H1 (cell line): Measurements from ENCODE around the gene UBE3B. TPM values are rescaled to one million over a fixed set of nuclear protein-coding genes. Genes with fewer than 3 reads are reported as not detected.

ENCODE experiments used
- CTCF ChIA-PET: fragments of 300-600 bp; sonication (Branson Sonifier 250); formaldehyde crosslinking; loops from one replicate; lab custom pipeline; 2021; ENCODE audit not compliant: partially characterized antibody; lab: Charles Lee
- POLR2A ChIA-PET: fragments of 300-600 bp; sonication (Branson Sonifier 250); formaldehyde crosslinking; loops from one replicate; lab custom pipeline; 2021; ENCODE audit warnings: inconsistent platforms; ENCODE audit not compliant: partially characterized antibody; lab: Charles Lee
- DNase-seq, 2 experiments: peaks; one replicate each; pipeline versions ENCODE4 v3.0.0 to v3.0.0-alpha.2; 2010 to 2022; ENCODE audit warnings: low spot score in 2 of 2, low read depth in 1 of 2, mixed read lengths in 1 of 2
- FAIRE-seq: peaks from 2 replicates; lab custom pipeline; 2011; peaks lifted over from hg19 to GRCh38; lab: Jason Lieb, UNC
- H2AFZ ChIP-seq: 2 replicates; pipeline ENCODE4 v1.8.1; 2012; ENCODE audit warnings: low read length, inconsistent platforms
- H2AK5ac ChIP-seq: 2 replicates; pipeline ENCODE4 v1.6.1; 2013; ENCODE audit warnings: low read depth, low read length
- H2BK120ac ChIP-seq: replicated peaks from 2 replicates; pipeline ENCODE3; 2013; ENCODE audit warnings: low read depth, low read length, inconsistent platforms
- H2BK12ac ChIP-seq: 2 replicates; pipeline ENCODE4 v1.6.1; 2013; ENCODE audit warnings: low read depth, low read length
- H2BK15ac ChIP-seq: 2 replicates; pipeline ENCODE4 v1.6.1; 2013; ENCODE audit warnings: low read length
- H2BK20ac ChIP-seq: 2 replicates; pipeline ENCODE4 v1.6.1; 2013; ENCODE audit warnings: low read length
- H2BK5ac ChIP-seq: 2 replicates; pipeline ENCODE4 v1.6.1; 2013; ENCODE audit warnings: low read depth, low read length
- H3K14ac ChIP-seq: 2 replicates; pipeline ENCODE4 v1.6.1; 2013; ENCODE audit warnings: inconsistent platforms; ENCODE audit not compliant: insufficient read length
- H3K18ac ChIP-seq: 2 replicates; pipeline ENCODE4 v1.6.1; 2013; ENCODE audit warnings: low read length; ENCODE audit errors: extremely low read depth
- H3K23ac ChIP-seq: 2 replicates; pipeline ENCODE4 v1.6.1; 2013; ENCODE audit warnings: inconsistent platforms; ENCODE audit not compliant: insufficient read length
- H3K23me2 ChIP-seq: 2 replicates; pipeline ENCODE4 v1.6.1; 2013; ENCODE audit warnings: low read depth, low read length
- H3K27ac ChIP-seq: 2 replicates; pipeline ENCODE4 v1.6.1; 2011; ENCODE audit warnings: low read depth, low read length, inconsistent platforms
- H3K27me3 ChIP-seq, 4 experiments: replicated peaks in 1 of 4; 1 replicate in 1 of 4; 2 replicates in 3 of 4; pipeline versions ENCODE4 v1.6.1 to v1.8.1; 2011 to 2013; ENCODE audit warnings: low read length in 3 of 4, mild to moderate bottlenecking in 3 of 4, inconsistent platforms in 2 of 4, mixed read lengths in 2 of 4, moderate library complexity in 1 of 4; ENCODE audit not compliant: control insufficient read depth in 3 of 4, insufficient read depth in 3 of 4; ENCODE audit errors: extremely low read depth in 1 of 4
- H3K36me3 ChIP-seq, 4 experiments: 2 replicates each; pipeline versions ENCODE4 v1.6.1 to v1.8.1; 2011 to 2013; ENCODE audit warnings: mild to moderate bottlenecking in 4 of 4, low read length in 3 of 4, moderate library complexity in 2 of 4, control low read depth in 1 of 4, inconsistent platforms in 1 of 4; ENCODE audit not compliant: insufficient read depth in 4 of 4, control insufficient read depth in 2 of 4
- H3K4ac ChIP-seq: replicated peaks from 2 replicates; pipeline ENCODE3; 2013; ENCODE audit warnings: low read length, low read depth, mixed read lengths, inconsistent platforms; ENCODE audit not compliant: insufficient read length
- H3K4me1 ChIP-seq, 4 experiments: replicated peaks in 1 of 4; 1 replicate in 1 of 4; 2 replicates in 3 of 4; pipeline versions ENCODE4 v1.6.1 to v1.8.1; 2011 to 2013; ENCODE audit warnings: low read length in 3 of 4, inconsistent platforms in 2 of 4, mixed read lengths in 1 of 4; ENCODE audit not compliant: insufficient read depth in 4 of 4, control insufficient read depth in 3 of 4
- H3K4me2 ChIP-seq, 2 experiments: 2 replicates each; pipeline versions ENCODE4 v1.6.1 to v1.8.1; 2011 to 2013; ENCODE audit warnings: low read depth in 2 of 2, low read length in 2 of 2, control low read depth in 1 of 2, inconsistent platforms in 1 of 2, mild to moderate bottlenecking in 1 of 2; ENCODE audit not compliant: insufficient read depth in 1 of 2
- H3K4me3 ChIP-seq, 4 experiments: fragments of 200-600, 300-600 bp in 1 of 4; sonication (generic), shearing (Covaris generic), sonication (Bioruptor Twin) in 1 of 4; 2 replicates each; pipeline versions ENCODE4 v1.5.1 to v1.8.1; 2011 to 2016; ENCODE audit warnings: low read length in 4 of 4, low read depth in 3 of 4, control low read depth in 2 of 4, inconsistent platforms in 2 of 4, mild to moderate bottlenecking in 2 of 4, mixed read lengths in 1 of 4, moderate library complexity in 1 of 4; ENCODE audit not compliant: insufficient read depth in 2 of 4; ENCODE audit errors: extremely low read depth in 1 of 4
- H3K56ac ChIP-seq: replicated peaks from 2 replicates; pipeline ENCODE3; 2013; ENCODE audit warnings: low read depth, mild to moderate bottlenecking, mixed read lengths, low read length, inconsistent platforms; ENCODE audit not compliant: insufficient read length
- H3K79me1 ChIP-seq: 2 replicates; pipeline ENCODE4 v1.6.1; 2013; ENCODE audit warnings: low read depth, low read length, control low read depth
- H3K79me2 ChIP-seq, 2 experiments: 2 replicates each; pipeline versions ENCODE4 v1.6.1 to v1.8.1; 2012 to 2013; ENCODE audit warnings: low read length in 2 of 2, mild to moderate bottlenecking in 2 of 2, inconsistent platforms in 1 of 2; ENCODE audit not compliant: insufficient read depth in 2 of 2, control insufficient read depth in 1 of 2
- H3K9ac ChIP-seq, 4 experiments: replicated peaks in 1 of 4; 1 replicate in 1 of 4; 2 replicates in 3 of 4; pipeline versions ENCODE4 v1.6.1 to v1.8.1; 2011 to 2013; ENCODE audit warnings: low read depth in 3 of 4, low read length in 3 of 4, control low read depth in 2 of 4, mild to moderate bottlenecking in 2 of 4, moderate library complexity in 2 of 4, inconsistent platforms in 1 of 4; ENCODE audit errors: extremely low read depth in 1 of 4
- H3K9me3 ChIP-seq, 2 experiments: 2 replicates each; pipeline versions ENCODE4 v1.6.1 to v1.8.1; 2012 to 2013; ENCODE audit warnings: mild to moderate bottlenecking in 2 of 2, moderate library complexity in 2 of 2, control low read depth in 1 of 2, inconsistent platforms in 1 of 2, low read depth in 1 of 2, low read length in 1 of 2, mixed read lengths in 1 of 2; ENCODE audit not compliant: insufficient read depth in 2 of 2
- H4K20me1 ChIP-seq, 2 experiments: replicated peaks in 1 of 2; 2 replicates each; pipeline versions ENCODE3 to v1.8.1; 2011 to 2013; ENCODE audit warnings: inconsistent platforms in 2 of 2, low read length in 2 of 2, mild to moderate bottlenecking in 1 of 2; ENCODE audit not compliant: insufficient read depth in 2 of 2, control insufficient read depth in 1 of 2
- H4K5ac ChIP-seq: 2 replicates; pipeline ENCODE4 v1.6.1; 2013; ENCODE audit warnings: low read length, low read depth, mixed read lengths, inconsistent platforms; ENCODE audit not compliant: insufficient read length
- H4K8ac ChIP-seq: 2 replicates; pipeline ENCODE4 v1.8.0; 2013; ENCODE audit warnings: mild to moderate bottlenecking, moderate library complexity, low read length, inconsistent platforms; ENCODE audit not compliant: insufficient read depth; ENCODE audit errors: extremely low read depth
- H4K91ac ChIP-seq: replicated peaks from 2 replicates; pipeline ENCODE3; 2013; ENCODE audit warnings: low read length, mixed read lengths, inconsistent platforms; ENCODE audit not compliant: insufficient read length
- ASH2L ChIP-seq: fragments of 200-600, 300-600 bp; sonication (generic); IDR thresholded peaks from one replicate; pipeline ENCODE4 v1.7.1; 2017; ENCODE audit warnings: low read length
- EGR1 ChIP-seq: IDR thresholded peaks from 2 replicates; pipeline ENCODE4 v1.6.1; 2011; ENCODE audit warnings: low read depth, low read length, borderline replicate concordance
- GABPA ChIP-seq: IDR thresholded peaks from 2 replicates; pipeline ENCODE4 v1.6.1; 2011; ENCODE audit warnings: mild to moderate bottlenecking, low read length, moderate library complexity, borderline replicate concordance; ENCODE audit not compliant: insufficient read depth
- HDAC2 ChIP-seq, 2 experiments: fragments of 300-600 bp in 1 of 2; sonication (generic) in 1 of 2; IDR thresholded peaks; 2 replicates each; pipeline ENCODE4 v1.6.1; 2011 to 2012; ENCODE audit warnings: low read depth in 2 of 2, low read length in 2 of 2, mild to moderate bottlenecking in 2 of 2, moderate library complexity in 2 of 2, borderline replicate concordance in 1 of 2, inconsistent platforms in 1 of 2
- JUND ChIP-seq: IDR thresholded peaks from 2 replicates; pipeline ENCODE4 v1.6.1; 2011; ENCODE audit warnings: mild to moderate bottlenecking, improper control_type of control experiment, low read length
- MAFK ChIP-seq: IDR thresholded peaks from 2 replicates; pipeline ENCODE4 v1.6.1; 2012; ENCODE audit warnings: low read depth, mild to moderate bottlenecking, improper control_type of control experiment, low read length
- NANOG ChIP-seq: IDR thresholded peaks from 2 replicates; pipeline ENCODE4 v1.6.1; 2011; ENCODE audit warnings: low read length, low read depth, mild to moderate bottlenecking, inconsistent platforms; ENCODE audit not compliant: insufficient read depth, poor library complexity, severe bottlenecking
- RAD21 ChIP-seq, 2 experiments: IDR thresholded peaks in 1 of 2; conservative IDR thresholded peaks in 1 of 2; 2 replicates each; pipeline ENCODE4 v1.6.1; 2011; ENCODE audit warnings: low read depth in 2 of 2, low read length in 2 of 2, improper control_type of control experiment in 1 of 2, inconsistent platforms in 1 of 2, mild to moderate bottlenecking in 1 of 2, moderate library complexity in 1 of 2
- SIN3A ChIP-seq, 2 experiments: IDR thresholded peaks in 1 of 2; conservative IDR thresholded peaks in 1 of 2; 2 replicates each; pipeline ENCODE4 v1.6.1; 2011 to 2012; ENCODE audit warnings: low read length in 2 of 2, improper control_type of control experiment in 1 of 2, low read depth in 1 of 2, mild to moderate bottlenecking in 1 of 2
- SIX5 ChIP-seq: IDR thresholded peaks from 2 replicates; pipeline ENCODE4 v1.6.1; 2011; ENCODE audit warnings: mild to moderate bottlenecking, low read depth, low read length
- SP2 ChIP-seq: IDR thresholded peaks from 2 replicates; pipeline ENCODE4 v1.6.1; 2012; ENCODE audit warnings: mild to moderate bottlenecking, low read length, inconsistent platforms
- SUZ12 ChIP-seq: fragments of 200-600 bp; sonication (generic); IDR thresholded peaks from 2 replicates; pipeline ENCODE4 v1.6.1; 2012; ENCODE audit warnings: mild to moderate bottlenecking, inconsistent platforms, low read length, moderate library complexity, mixed read lengths
- TAF7 ChIP-seq: optimal IDR thresholded peaks from 2 replicates; pipeline ENCODE3; 2011; ENCODE audit warnings: low read depth, mild to moderate bottlenecking, inconsistent platforms, low read length, moderate library complexity, borderline replicate concordance
- WGBS, 2 experiments: shearing (Covaris generic) in 1 of 2; methylation state at CpG; one replicate each; pipeline versions ENCODE4 v1.1.6 to v1.1.7; 2013 to 2015; ENCODE audit warnings: low lambda C conversion rate in 2 of 2, mixed read lengths in 2 of 2, inconsistent platforms in 1 of 2, low coverage in 1 of 2, missing lambda C conversion rate in 1 of 2; ENCODE audit not compliant: insufficient replicate concordance in 2 of 2, insufficient coverage in 1 of 2, insufficient read length in 1 of 2; ENCODE audit errors: extremely low coverage in 1 of 2, missing lambda C conversion rate in 1 of 2; 5-methylcytosine and 5-hydroxymethylcytosine counted together
- polyA plus RNA-seq, 7 experiments: library from polyadenylated mRNA; depleted of rRNA in 3 of 7; stranded (reverse) in 5 of 7; unstranded in 2 of 7; fragments of >200 nt in 5 of 7; fragments of 200-250 nt in 2 of 7; gene quantifications; 1 replicate in 5 of 7; 2 replicates in 1 of 7; 4 replicates in 1 of 7; pipeline versions ENCODE4 v1.2.1 to v1.2.3, GENCODE V29; 2011 to 2013; ENCODE audit warnings: missing spikeins in 2 of 7, mixed read lengths in 2 of 7
- total RNA-seq: library from RNA; stranded (reverse); fragmentation: NEBNext Ultra II Directional; extraction: Animal tissue kit (Norgen Biotek cat#: 25700); gene quantifications from 2 replicates; pipeline ENCODE4 v1.2.1, GENCODE V29; 2021

The UBE3B gene
- total and polyA plus RNA-seq, 2 of the 8 experiments (the other 6 are each of a cell fraction or from before 2014, with no cell fraction given): 14.0 to 21.1 TPM

DNA sequence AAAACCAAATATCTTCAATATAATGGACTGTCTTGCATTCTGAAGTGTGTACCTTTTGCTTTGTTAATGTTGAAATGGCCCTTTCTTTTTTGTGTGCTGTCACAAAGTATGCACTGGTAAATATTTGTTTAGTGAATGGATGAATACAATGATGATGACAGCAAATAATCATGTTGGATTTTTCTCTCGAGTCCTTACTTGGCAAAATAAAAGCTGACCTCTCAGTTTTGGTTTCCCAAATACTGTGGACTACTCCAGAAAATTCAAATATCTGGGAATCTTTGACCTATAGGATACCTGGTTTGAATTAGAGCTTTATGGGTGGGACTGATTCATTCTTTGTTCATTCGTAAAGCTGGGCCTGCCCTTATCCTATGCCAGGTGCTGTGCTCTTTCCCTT, 5.5 kb downstream of the UBE3B start:
- H2BK15ac ChIP-seq: no peak overlapping the region
- H3K14ac ChIP-seq: no peak overlapping the region
- ChIA-PET CTCF (interaction anchor here (1.0 to 1.3 kb wide), 2 partner anchors 32 to 56 kb away, joined by 3 to 4 read pairs; no protein-coding TSS in a partner anchor), POLR2A (interaction anchor here (1.8 kb wide), 1 partner anchor 10 kb away, joined by 5 read pairs; no protein-coding TSS in a partner anchor)
- H4K5ac ChIP-seq: no peak overlapping the region
- no peak overlapping the region for H3K18ac ChIP-seq
- H3K27me3 ChIP-seq: no peaks in the 10 kb centered on the region
- peaks cover 2% of the 10 kb centered on the region; the same call in 1 of the 2 replicates for H3K23me2 ChIP-seq
- H3K79me1 ChIP-seq: no peaks in the 10 kb centered on the region; the same call in 1 of the 2 replicates
- peaks cover 0 to 4% (median 0%) of the 10 kb centered on the region in 4 experiments; a peak in 2 of 7 replicates for H3K4me1 ChIP-seq
- H3K9me3 ChIP-seq: no peaks in the 10 kb centered on the region
- H2BK12ac ChIP-seq: no peak overlapping the region
- no peak overlapping the region for H2BK5ac ChIP-seq
- DNase-seq (no peak), FAIRE-seq (no peak)
- no peak overlapping the region for H2AK5ac ChIP-seq
- H4K20me1 ChIP-seq: peaks cover 2% of the 10 kb centered on the region in 2 experiments
- H2BK20ac ChIP-seq: no peak overlapping the region
- WGBS, 2 experiments: 88% methylated on average over 2 of the region's 2 CpGs; no CpG with 5 or more reads in 1 of the 2 experiments
- H2AFZ ChIP-seq: no peak overlapping the region
- peaks cover 6 to 38% (median 27%) of the 10 kb centered on the region in 4 experiments for H3K36me3 ChIP-seq
- H3K79me2 ChIP-seq: peaks cover 3 to 14% of the 10 kb centered on the region in 2 experiments
- no peak overlapping the region for H3K4me3 ChIP-seq
- H3K9ac ChIP-seq: no peak overlapping the region
- H2BK120ac ChIP-seq: no peak overlapping the region
- H3K23ac ChIP-seq: no peak overlapping the region
- no peak overlapping the region for H4K91ac ChIP-seq
- no peak overlapping the region for H3K4me2 ChIP-seq
- H3K56ac ChIP-seq: no peak overlapping the region
- H3K27ac ChIP-seq: no peak overlapping the region
- no peak overlapping the region for H3K4ac ChIP-seq
- H4K8ac ChIP-seq: no peak overlapping the region
- TF ChIP-seq SIX5 (no peak), SIN3A (conservative IDR thresholded peaks at IDR 0.05 in 1 of 2, IDR thresholded peaks at IDR 0.05 in 1 of 2; ENCODE audit: low read depth in 1 of 2, low read length in 2 of 2) (no peak), SP2 (no peak), TAF7 (no peak), NANOG (no peak), GABPA (no peak), MAFK (no peak), ASH2L (no peak), RAD21 (IDR thresholded peaks at IDR 0.05 in 1 of 2, conservative IDR thresholded peaks at IDR 0.05 in 1 of 2; ENCODE audit: low read depth in 2 of 2, low read length in 2 of 2) (no peak), EGR1 (no peak), JUND (no peak), HDAC2 (IDR thresholded peaks at IDR 0.05; ENCODE audit: borderline replicate concordance in 1 of 2, low read depth in 2 of 2, low read length in 2 of 2) (no peak), SUZ12 (no peak)
